ENCODE data around the gene FAM222B. TPM values are rescaled to one million over a fixed set of nuclear protein-coding genes. Genes with fewer than 3 reads are reported as not detected.
A peak's percentile ranks its signal among the peaks of the same experiment; 100 is the strongest.

FAM222B gene
- total and polyA plus RNA-seq, 9 of the 15 experiments (the other 6 are each of a cell fraction or from before 2014, with no cell fraction given): 4.0 to 34.6 (median 7.5) TPM

GRCh38 chr17:28725166-28725659, 117.4 kb downstream of the FAM222B start (continued):
- TF ChIP-seq, protein P1, sequence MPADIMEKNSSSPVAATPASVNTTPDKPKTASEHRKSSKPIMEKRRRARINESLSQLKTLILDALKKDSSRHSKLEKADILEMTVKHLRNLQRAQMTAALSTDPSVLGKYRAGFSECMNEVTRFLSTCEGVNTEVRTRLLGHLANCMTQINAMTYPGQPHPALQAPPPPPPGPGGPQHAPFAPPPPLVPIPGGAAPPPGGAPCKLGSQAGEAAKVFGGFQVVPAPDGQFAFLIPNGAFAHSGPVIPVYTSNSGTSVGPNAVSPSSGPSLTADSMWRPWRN (IDR thresholded peaks at IDR 0.05; ENCODE audit: low read depth): no peak
- TF ChIP-seq ZNF668 (CRISPR knock-in tag; IDR thresholded peaks at IDR 0.05) (no peak), HDAC1 (IDR thresholded peaks at IDR 0.05) (peak in 1 of 2 experiments; percentile 21; a peak in 2 of 4 replicates), RAD51 (IDR thresholded peaks at IDR 0.05; ENCODE audit: borderline replicate concordance, low read depth) (no peak; the same call in 1 of the 2 replicates), NELFE (IDR thresholded peaks at IDR 0.05; ENCODE audit: insufficient read depth, insufficient read length) (no peak), SIRT6 (IDR thresholded peaks at IDR 0.05; ENCODE audit: low read depth, low read length) (no peak), ZBTB11 (CRISPR knock-in tag; IDR thresholded peaks at IDR 0.05) (no peak), HNRNPUL1 (IDR thresholded peaks at IDR 0.05; ENCODE audit: low read length) (no peak), TAF9B (IDR thresholded peaks at IDR 0.05; ENCODE audit: partially characterized antibody) (no peak), TAL1 (IDR thresholded peaks at IDR 0.05) (no peak), FUS (optimal IDR thresholded peaks at IDR 0.05; ENCODE audit: low read depth, low read length) (no peak), CTCFL (IDR thresholded peaks at IDR 0.05; ENCODE audit: borderline replicate concordance, insufficient read depth, low read depth, low read length, poor library complexity, severe bottlenecking) (peak; percentile 60), ZNF699 (CRISPR knock-in tag; IDR thresholded peaks at IDR 0.05; ENCODE audit: insufficient replicate concordance) (no peak)

All from K562 (cell line).